Measurements from ENCODE around the gene ZNF485.

ZNF485 gene

DNA sequence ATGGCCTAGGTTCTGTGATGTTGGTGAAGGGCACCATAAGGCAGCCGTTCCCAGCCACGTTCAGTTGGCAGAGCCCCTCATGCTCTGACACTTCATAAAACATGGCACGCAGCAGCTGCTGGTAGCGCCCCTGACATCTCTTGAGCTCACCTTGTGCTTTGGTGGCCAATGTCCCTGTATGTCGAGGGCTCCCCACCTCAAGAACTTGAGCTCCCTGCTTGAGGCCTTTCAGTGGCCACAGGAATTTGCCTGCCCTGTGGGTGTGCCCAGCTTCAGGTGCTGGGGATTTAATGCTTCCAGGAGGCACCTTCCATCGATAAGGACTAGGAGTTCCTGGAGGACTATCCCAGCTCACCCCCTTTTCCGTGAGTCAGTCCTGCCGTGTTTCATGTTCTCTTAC is 52.0 kb downstream of the ZNF485 start:
- Histone ChIP-seq H3K27me3 (ENCODE audit: insufficient read depth, low read depth) (no peaks in the 10 kb centered on the region), H3K36me3 (ENCODE audit: insufficient read depth) (no peaks in the 10 kb centered on the region), H3K4me2 (no peak overlapping the region), H3K9ac (no peak overlapping the region), H4K20me1 (ENCODE audit: insufficient read depth) (no peaks in the 10 kb centered on the region), H3K4me1 (ENCODE audit: low read depth, poor library complexity, severe bottlenecking) (no peaks in the 10 kb centered on the region), H3K27ac (no peak overlapping the region), H3K79me2 (ENCODE audit: insufficient read depth, low read depth) (no peaks in the 10 kb centered on the region), H3K4me3 (IDR thresholded peaks at IDR 0.05; ENCODE audit: insufficient read depth, low read depth, low read length) (no peak overlapping the region), H2AFZ (ENCODE audit: low read depth) (no peak overlapping the region)
- TF ChIP-seq, protein P1, sequence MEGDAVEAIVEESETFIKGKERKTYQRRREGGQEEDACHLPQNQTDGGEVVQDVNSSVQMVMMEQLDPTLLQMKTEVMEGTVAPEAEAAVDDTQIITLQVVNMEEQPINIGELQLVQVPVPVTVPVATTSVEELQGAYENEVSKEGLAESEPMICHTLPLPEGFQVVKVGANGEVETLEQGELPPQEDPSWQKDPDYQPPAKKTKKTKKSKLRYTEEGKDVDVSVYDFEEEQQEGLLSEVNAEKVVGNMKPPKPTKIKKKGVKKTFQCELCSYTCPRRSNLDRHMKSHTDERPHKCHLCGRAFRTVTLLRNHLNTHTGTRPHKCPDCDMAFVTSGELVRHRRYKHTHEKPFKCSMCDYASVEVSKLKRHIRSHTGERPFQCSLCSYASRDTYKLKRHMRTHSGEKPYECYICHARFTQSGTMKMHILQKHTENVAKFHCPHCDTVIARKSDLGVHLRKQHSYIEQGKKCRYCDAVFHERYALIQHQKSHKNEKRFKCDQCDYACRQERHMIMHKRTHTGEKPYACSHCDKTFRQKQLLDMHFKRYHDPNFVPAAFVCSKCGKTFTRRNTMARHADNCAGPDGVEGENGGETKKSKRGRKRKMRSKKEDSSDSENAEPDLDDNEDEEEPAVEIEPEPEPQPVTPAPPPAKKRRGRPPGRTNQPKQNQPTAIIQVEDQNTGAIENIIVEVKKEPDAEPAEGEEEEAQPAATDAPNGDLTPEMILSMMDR (conservative IDR thresholded peaks at IDR 0.05; ENCODE audit: low read depth, low read length): no peak

DNA sequence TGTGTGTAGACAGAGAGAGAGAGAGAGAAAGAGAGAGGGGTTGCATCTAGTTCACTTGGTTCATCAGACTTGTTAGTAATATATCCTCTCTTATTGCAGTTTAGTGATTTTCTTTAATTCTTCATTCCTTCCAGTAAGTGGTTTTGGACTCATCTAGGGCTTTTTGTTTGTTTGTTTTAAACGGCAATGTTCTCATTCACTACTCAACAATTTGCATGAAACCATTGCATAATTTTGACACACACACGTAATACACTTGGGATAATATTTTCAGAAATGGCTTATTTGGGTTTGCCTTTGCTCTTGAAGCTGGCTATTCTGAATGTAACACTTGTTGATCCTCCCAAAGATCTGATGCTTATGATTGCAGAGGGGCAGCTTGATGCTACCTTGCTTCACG is 58.8 kb downstream of the ZNF485 start:
- Histone ChIP-seq H4K20me1 (ENCODE audit: insufficient read depth) (no peaks in the 10 kb centered on the region), H3K9ac (no peak overlapping the region), H3K79me2 (ENCODE audit: insufficient read depth, low read depth) (no peaks in the 10 kb centered on the region), H3K4me2 (no peak overlapping the region), H3K27ac (no peak overlapping the region), H2AFZ (ENCODE audit: low read depth) (no peak overlapping the region), H3K4me1 (ENCODE audit: low read depth, poor library complexity, severe bottlenecking) (no peaks in the 10 kb centered on the region), H3K4me3 (IDR thresholded peaks at IDR 0.05; ENCODE audit: insufficient read depth, low read depth, low read length) (no peak overlapping the region), H3K27me3 (ENCODE audit: insufficient read depth, low read depth) (no peaks in the 10 kb centered on the region), H3K36me3 (ENCODE audit: insufficient read depth) (no peaks in the 10 kb centered on the region)
- TF ChIP-seq, protein P1 (conservative IDR thresholded peaks at IDR 0.05; ENCODE audit: low read depth, low read length): no peak

- H3K27me3 ChIP-seq (ENCODE audit: insufficient read depth, low read depth): no peaks in the 10 kb centered on the region
- no peaks in the 10 kb centered on the region for H4K20me1 ChIP-seq (ENCODE audit: insufficient read depth)
- H3K79me2 ChIP-seq (ENCODE audit: insufficient read depth, low read depth): no peaks in the 10 kb centered on the region
- no peak overlapping the region for H3K4me2 ChIP-seq
- H3K4me1 ChIP-seq (ENCODE audit: low read depth, poor library complexity, severe bottlenecking): no peaks in the 10 kb centered on the region
- H3K9ac ChIP-seq: no peak overlapping the region
- no peak overlapping the region for H3K27ac ChIP-seq
- no peak overlapping the region for H2AFZ ChIP-seq (ENCODE audit: low read depth)
- TF ChIP-seq, protein P1 (conservative IDR thresholded peaks at IDR 0.05; ENCODE audit: low read depth, low read length): no peak
- no peaks in the 10 kb centered on the region for H3K36me3 ChIP-seq (ENCODE audit: insufficient read depth)
- no peak overlapping the region for H3K4me3 ChIP-seq (IDR thresholded peaks at IDR 0.05; ENCODE audit: insufficient read depth, low read depth, low read length)
Observed at GRCh38 chr10:43666552-43666951, 60.3 kb downstream of the ZNF485 start.

GRCh38 chr10:43667317-43667731 is 61.1 kb downstream of the ZNF485 start:
- Histone ChIP-seq H3K79me2 (ENCODE audit: insufficient read depth, low read depth) (no peaks in the 10 kb centered on the region), H3K9ac (no peak overlapping the region), H3K27ac (no peak overlapping the region), H2AFZ (ENCODE audit: low read depth) (no peak overlapping the region), H3K4me1 (ENCODE audit: low read depth, poor library complexity, severe bottlenecking) (no peaks in the 10 kb centered on the region), H3K4me3 (IDR thresholded peaks at IDR 0.05; ENCODE audit: insufficient read depth, low read depth, low read length) (no peak overlapping the region), H3K36me3 (ENCODE audit: insufficient read depth) (no peaks in the 10 kb centered on the region), H4K20me1 (ENCODE audit: insufficient read depth) (no peaks in the 10 kb centered on the region), H3K27me3 (ENCODE audit: insufficient read depth, low read depth) (no peaks in the 10 kb centered on the region), H3K4me2 (no peak overlapping the region)
- TF ChIP-seq, protein P1 (conservative IDR thresholded peaks at IDR 0.05; ENCODE audit: low read depth, low read length): no peak

Data from KMS-11 (cell line).